Activated CD8-positive, alpha-beta memory T cell treated with anti-CD3 and anti-CD28 coated beads, Interleukin-2, amount 50 U/mL, for 4 hours (primary cell): ENCODE data around the gene CHKB.
"Not testable (repeated sequence)": the region's sequence is repeated elsewhere in the genome, so short reads cannot be mapped to it uniquely, and the experiment has no call there.

Source experiments
- DNase-seq: peaks from one replicate; pipeline ENCODE4 v3.0.0-alpha.2; 2020

Gene CHKB

GRCh38 chr22:50546326-50547262 is 36.1 kb downstream of the CHKB start:
- DNase-seq: no peak

DNA sequence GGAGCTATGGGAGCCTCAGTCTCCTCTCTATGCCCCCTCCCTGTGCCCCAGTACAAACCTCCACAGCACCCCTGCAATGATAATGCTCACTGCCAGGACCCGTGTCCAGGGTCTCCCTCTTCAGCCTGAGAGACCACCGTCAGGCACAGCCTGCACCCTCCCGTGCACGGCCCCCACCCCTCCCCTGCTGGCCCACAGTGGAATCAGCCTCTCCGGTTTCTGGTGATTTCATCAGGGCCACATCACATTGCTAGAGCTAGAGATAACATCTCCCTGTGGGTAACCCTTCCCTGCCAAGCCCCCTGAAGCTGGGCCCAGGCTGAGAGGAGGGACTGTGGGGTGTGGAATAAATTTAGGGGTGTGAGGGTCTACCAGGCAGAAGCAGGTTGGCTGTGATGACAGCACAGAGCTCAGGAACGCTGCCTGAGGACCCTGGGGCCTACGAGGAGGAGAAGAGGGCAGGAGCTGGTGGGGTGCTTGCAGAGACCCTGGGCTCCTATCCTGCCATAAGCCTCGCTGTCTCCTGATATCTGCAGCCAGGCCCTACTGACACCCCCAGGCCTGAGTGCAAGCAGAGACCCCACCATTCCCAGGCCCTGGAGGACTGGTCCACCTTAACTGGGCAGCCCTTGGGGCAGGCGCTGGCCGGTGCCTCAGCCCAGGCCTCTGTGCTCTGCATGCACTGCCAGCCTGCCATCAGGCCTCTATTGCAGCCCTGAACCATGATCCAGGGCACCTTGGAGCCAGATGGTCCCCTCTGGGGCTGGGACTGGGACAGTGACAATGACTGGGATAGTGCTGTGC is 36.9 kb downstream of the CHKB start, which contains the start of gene KLHDC7B:
KLHDC7B (plus strand) TSS at position 378 of the 804 bp plus-strand sequence; CDS start at position 723, 345 bp downstream.
- no peak for DNase-seq

- DNase-seq: no peak
These were observed 37.8 kb downstream of the CHKB start for GRCh38 chr22:50544746-50545253.

GRCh38 chr22:50544078-50544745 is 38.4 kb downstream of the CHKB start:
- peak; percentile 84 for DNase-seq

GRCh38 chr22:50542416-50542927 is 40.2 kb downstream of the CHKB start:
- DNase-seq: no peak

DNA sequence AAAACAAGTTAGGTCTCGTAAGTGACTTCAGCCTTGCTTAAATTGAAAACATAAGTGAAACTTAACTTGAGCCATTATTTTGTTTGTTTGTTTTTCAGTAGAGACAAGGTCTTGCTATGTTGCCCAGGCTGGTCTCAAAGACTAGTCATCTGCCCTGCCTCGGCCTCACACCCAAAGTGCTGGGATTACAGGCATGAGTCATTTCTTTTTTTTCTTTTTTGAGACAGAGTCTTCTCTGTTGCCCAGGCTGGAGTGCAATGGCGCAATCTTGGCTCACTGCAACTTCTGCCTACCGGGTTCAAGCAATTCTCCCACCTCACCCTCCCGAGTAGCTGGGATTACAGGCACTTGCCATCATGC is 41.0 kb downstream of the CHKB start:
- DNase-seq: not testable (repeated sequence)

- DNase-seq: no peak
These were observed 42.3 kb downstream of the CHKB start for GRCh38 chr22:50540381-50540780.

DNA sequence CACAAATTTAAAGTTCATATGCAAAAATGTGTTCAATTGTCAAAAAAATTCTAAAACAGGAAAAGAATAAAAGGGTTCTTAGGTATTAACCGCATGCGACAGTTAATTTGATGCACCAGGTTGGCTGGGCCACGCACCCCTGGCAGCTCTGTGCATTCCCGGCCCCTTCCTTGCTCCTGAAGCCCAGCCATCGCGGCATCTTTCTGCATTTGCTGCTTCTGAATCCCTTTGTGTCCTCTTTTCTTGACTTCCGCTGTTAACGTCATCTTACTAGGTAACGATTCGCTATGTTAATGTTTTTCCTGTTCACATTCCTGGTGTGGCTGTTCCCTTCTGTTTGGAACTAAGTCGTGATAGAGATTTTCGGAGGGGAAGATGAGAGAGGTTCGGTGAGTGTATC is 44.9 kb downstream of the CHKB start:
- no peak for DNase-seq

DNA sequence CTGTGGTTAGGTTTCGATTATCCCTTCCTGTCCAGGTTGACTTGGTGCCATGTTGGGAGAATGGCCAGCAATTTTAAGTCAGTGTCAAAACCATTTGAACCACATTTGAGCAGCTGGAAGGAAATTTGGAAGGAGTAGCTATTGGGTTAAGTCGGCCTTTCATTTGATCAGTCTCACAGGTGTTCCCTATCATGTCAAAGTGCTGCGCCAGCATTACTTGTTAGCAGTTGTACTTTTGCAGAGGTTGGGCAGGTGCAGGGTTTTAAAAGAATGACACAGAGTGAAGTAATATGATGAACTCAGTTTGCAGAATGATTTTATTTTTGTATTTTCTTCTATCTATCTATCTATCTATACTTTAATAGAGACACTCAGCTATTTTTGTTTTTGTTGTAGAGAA is 46.4 kb downstream of the CHKB start:
- DNase-seq: no peak

DNA sequence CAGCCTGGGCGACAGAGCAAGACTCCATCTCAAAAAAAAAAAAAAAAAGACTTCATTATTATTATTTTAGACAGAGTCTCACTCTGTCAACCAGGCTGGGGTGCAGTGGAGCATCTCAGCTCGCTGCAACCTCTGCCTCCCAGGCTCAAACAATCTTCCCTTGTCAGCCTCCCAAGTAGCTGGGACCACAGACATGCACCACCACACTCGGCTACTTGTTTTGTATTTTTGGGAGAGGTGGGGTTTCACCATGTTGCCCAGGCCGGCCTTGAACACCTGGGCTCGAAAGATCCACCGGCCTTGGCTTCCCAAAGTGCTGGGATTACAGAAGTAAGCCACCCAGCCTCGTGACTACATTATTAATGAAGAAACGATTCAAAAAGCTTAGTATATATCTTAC is 47.5 kb downstream of the CHKB start:
- DNase-seq: no peak

DNA sequence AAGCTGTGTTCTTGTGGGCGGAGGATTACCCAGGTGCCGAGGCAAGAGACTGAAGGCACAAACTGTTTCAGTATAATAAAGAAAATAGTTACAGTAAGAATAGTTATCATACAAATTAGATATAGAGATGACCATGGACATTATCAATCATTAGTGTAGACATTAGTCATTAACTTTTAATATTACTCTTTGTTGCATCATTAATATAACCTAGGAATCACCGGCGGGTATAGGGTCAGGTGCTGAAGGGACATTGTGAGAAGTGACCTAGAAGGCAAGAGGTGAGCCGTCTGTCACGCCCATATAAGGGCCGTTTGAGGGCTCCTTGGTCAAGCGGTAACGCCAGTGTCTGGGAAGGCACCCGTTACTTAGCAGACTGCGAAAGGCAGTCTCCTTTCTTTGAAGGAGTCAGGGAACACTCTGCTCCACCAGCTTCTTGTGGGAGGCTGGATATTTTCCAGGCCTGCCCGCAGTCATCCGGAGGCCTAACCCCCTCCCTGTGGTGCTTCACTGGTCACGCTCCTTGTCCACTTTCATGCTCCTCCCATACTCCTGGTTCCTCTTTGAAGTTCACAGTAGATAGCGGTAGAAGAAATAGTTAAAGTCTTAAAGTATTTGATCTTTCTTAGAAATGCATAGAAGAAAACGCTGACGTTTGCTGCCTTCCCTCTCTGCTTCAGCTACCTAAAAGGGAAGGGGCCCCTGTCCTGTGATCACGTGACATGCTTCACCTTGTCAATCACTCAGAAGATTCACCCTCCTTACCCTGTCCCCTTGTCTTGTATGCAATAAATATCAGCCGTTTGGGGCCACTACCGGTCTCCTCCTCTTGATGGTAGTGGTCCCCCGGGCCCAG is 48.6 kb downstream of the CHKB start:
- not testable (repeated sequence) for DNase-seq

GRCh38 chr22:50532824-50533796 is 49.5 kb downstream of the CHKB start:
- no peak for DNase-seq

- no peak for DNase-seq
These were observed 50.5 kb downstream of the CHKB start for GRCh38 chr22:50531962-50532674.

DNA sequence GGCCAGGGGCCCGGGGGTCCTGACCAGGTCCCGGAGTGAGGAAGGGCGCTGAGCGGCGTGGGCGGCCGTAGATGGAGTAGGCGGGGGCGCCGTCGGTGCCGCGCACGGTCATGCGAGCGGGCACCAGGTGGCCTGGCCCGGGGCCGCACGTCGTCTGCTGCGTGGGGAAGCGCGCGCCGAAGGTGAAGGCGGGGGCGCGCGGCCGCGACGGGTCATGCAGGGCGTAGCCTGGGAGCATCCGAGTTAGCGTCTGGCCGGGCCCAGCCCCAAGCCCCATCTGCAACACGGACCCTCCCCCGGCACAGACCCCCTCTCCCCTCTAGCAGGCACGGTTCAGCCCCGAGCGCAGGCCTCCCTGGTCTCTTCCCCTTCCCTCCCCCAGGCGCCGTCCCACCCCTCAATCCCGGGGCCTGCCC is 51.1 kb downstream of the CHKB start:
- peak; percentile 58 for DNase-seq

GRCh38 chr22:50530877-50531545 is 51.6 kb downstream of the CHKB start:
- DNase-seq: peak; percentile 77

- DNase-seq: no peak
These were observed 52.1 kb downstream of the CHKB start for GRCh38 chr22:50530580-50530876.

DNA sequence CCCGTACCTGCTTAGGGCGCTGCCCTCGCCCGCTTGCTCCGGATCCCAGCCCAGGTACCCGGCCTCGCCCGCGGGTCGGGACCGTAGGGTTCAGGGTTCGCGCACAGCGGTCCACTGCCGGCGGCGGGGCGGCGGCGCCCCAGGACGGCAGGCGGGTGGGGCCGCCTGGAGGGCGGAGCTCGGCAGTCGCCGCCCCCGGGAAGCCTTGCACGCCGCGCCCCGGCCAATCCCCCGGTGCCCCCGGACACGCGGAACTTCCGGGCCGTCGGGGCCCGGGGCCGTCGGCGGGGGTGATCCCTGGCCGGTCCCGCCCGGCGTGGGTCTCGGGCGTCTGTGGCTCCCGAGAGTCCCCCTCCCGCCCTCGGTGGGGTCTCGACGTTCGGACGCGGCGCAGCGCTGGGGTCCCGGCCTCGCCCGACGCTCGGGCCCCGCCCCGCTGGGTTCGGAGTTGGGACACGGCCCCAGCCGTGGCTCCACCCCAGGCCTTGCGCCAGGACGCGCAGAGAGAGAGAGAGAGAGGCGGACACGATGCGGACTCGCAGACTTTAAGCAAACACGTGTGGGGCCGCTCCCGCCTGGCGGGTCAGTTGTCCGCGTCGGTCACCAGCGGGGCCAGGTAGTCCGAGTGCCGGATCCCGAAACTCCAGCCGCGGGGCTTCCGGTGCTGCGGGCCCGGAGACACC is 52.6 kb downstream of the CHKB start, which contains the start of gene TYMP:
TYMP (minus strand) TSS at position 116 of the 683 bp plus-strand sequence. CDS start 303 bp downstream, outside the sequence.
- peak; percentile 65 for DNase-seq

DNA sequence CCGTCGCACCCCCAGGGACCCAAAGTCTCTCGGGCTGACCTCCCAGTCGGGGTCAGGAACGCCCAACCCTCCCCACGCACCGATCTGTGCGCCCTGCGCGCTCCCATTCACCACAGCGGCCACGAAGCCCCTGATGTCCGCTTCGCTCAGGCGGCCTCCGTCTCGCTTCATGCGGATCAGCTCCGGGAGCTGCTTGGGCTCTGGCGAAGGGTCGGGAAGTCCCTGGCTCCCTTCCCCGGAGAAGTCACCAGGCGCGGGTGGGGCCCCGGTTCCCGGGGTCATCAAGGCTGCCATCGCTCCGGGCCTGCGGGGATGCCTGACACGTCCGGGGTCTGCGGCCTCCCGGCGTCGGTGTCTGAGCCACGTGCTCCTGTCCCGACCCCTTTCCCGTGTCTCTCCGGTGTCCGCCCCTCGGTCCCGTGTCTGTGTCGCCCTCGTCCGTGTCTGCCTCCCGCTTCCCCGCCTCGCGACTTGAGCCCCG is 53.2 kb downstream of the CHKB start:
- no peak for DNase-seq
